H1 (cell line): ENCODE results near the gene PXDC1. TPM values are rescaled to one million over a fixed set of nuclear protein-coding genes. Genes with fewer than 3 reads are reported as not detected.

Experiments used
- CTCF ChIA-PET: fragments of 300-600 bp; sonication (Branson Sonifier 250); formaldehyde crosslinking; loops from one replicate; lab custom pipeline; 2021; ENCODE audit not compliant: partially characterized antibody; lab: Charles Lee
- POLR2A ChIA-PET: fragments of 300-600 bp; sonication (Branson Sonifier 250); formaldehyde crosslinking; loops from one replicate; lab custom pipeline; 2021; ENCODE audit warnings: inconsistent platforms; ENCODE audit not compliant: partially characterized antibody; lab: Charles Lee
- DNase-seq, 2 experiments: peaks; one replicate each; pipeline versions ENCODE4 v3.0.0 to v3.0.0-alpha.2; 2010 to 2022; ENCODE audit warnings: low spot score in 2 of 2, low read depth in 1 of 2, mixed read lengths in 1 of 2
- FAIRE-seq: peaks from 2 replicates; lab custom pipeline; 2011; peaks lifted over from hg19 to GRCh38; lab: Jason Lieb, UNC
- H2AFZ ChIP-seq: 2 replicates; pipeline ENCODE4 v1.8.1; 2012; ENCODE audit warnings: low read length, inconsistent platforms
- H2AK5ac ChIP-seq: 2 replicates; pipeline ENCODE4 v1.6.1; 2013; ENCODE audit warnings: low read depth, low read length
- H2BK120ac ChIP-seq: replicated peaks from 2 replicates; pipeline ENCODE3; 2013; ENCODE audit warnings: low read depth, low read length, inconsistent platforms
- H2BK12ac ChIP-seq: 2 replicates; pipeline ENCODE4 v1.6.1; 2013; ENCODE audit warnings: low read depth, low read length
- H2BK15ac ChIP-seq: 2 replicates; pipeline ENCODE4 v1.6.1; 2013; ENCODE audit warnings: low read length
- H2BK20ac ChIP-seq: 2 replicates; pipeline ENCODE4 v1.6.1; 2013; ENCODE audit warnings: low read length
- H2BK5ac ChIP-seq: 2 replicates; pipeline ENCODE4 v1.6.1; 2013; ENCODE audit warnings: low read depth, low read length
- H3K14ac ChIP-seq: 2 replicates; pipeline ENCODE4 v1.6.1; 2013; ENCODE audit warnings: inconsistent platforms; ENCODE audit not compliant: insufficient read length
- H3K18ac ChIP-seq: 2 replicates; pipeline ENCODE4 v1.6.1; 2013; ENCODE audit warnings: low read length; ENCODE audit errors: extremely low read depth
- H3K23ac ChIP-seq: 2 replicates; pipeline ENCODE4 v1.6.1; 2013; ENCODE audit warnings: inconsistent platforms; ENCODE audit not compliant: insufficient read length
- H3K23me2 ChIP-seq: 2 replicates; pipeline ENCODE4 v1.6.1; 2013; ENCODE audit warnings: low read depth, low read length
- H3K27ac ChIP-seq: 2 replicates; pipeline ENCODE4 v1.6.1; 2011; ENCODE audit warnings: low read depth, low read length, inconsistent platforms
- H3K27me3 ChIP-seq, 4 experiments: replicated peaks in 1 of 4; 1 replicate in 1 of 4; 2 replicates in 3 of 4; pipeline versions ENCODE4 v1.6.1 to v1.8.1; 2011 to 2013; ENCODE audit warnings: low read length in 3 of 4, mild to moderate bottlenecking in 3 of 4, inconsistent platforms in 2 of 4, mixed read lengths in 2 of 4, moderate library complexity in 1 of 4; ENCODE audit not compliant: control insufficient read depth in 3 of 4, insufficient read depth in 3 of 4; ENCODE audit errors: extremely low read depth in 1 of 4
- H3K36me3 ChIP-seq, 4 experiments: 2 replicates each; pipeline versions ENCODE4 v1.6.1 to v1.8.1; 2011 to 2013; ENCODE audit warnings: mild to moderate bottlenecking in 4 of 4, low read length in 3 of 4, moderate library complexity in 2 of 4, control low read depth in 1 of 4, inconsistent platforms in 1 of 4; ENCODE audit not compliant: insufficient read depth in 4 of 4, control insufficient read depth in 2 of 4
- H3K4ac ChIP-seq: replicated peaks from 2 replicates; pipeline ENCODE3; 2013; ENCODE audit warnings: low read length, low read depth, mixed read lengths, inconsistent platforms; ENCODE audit not compliant: insufficient read length
- H3K4me1 ChIP-seq, 4 experiments: replicated peaks in 1 of 4; 1 replicate in 1 of 4; 2 replicates in 3 of 4; pipeline versions ENCODE4 v1.6.1 to v1.8.1; 2011 to 2013; ENCODE audit warnings: low read length in 3 of 4, inconsistent platforms in 2 of 4, mixed read lengths in 1 of 4; ENCODE audit not compliant: insufficient read depth in 4 of 4, control insufficient read depth in 3 of 4
- H3K4me2 ChIP-seq, 2 experiments: 2 replicates each; pipeline versions ENCODE4 v1.6.1 to v1.8.1; 2011 to 2013; ENCODE audit warnings: low read depth in 2 of 2, low read length in 2 of 2, control low read depth in 1 of 2, inconsistent platforms in 1 of 2, mild to moderate bottlenecking in 1 of 2; ENCODE audit not compliant: insufficient read depth in 1 of 2
- H3K4me3 ChIP-seq, 4 experiments: fragments of 200-600, 300-600 bp in 1 of 4; sonication (generic), shearing (Covaris generic), sonication (Bioruptor Twin) in 1 of 4; 2 replicates each; pipeline versions ENCODE4 v1.5.1 to v1.8.1; 2011 to 2016; ENCODE audit warnings: low read length in 4 of 4, low read depth in 3 of 4, control low read depth in 2 of 4, inconsistent platforms in 2 of 4, mild to moderate bottlenecking in 2 of 4, mixed read lengths in 1 of 4, moderate library complexity in 1 of 4; ENCODE audit not compliant: insufficient read depth in 2 of 4; ENCODE audit errors: extremely low read depth in 1 of 4
- H3K56ac ChIP-seq: replicated peaks from 2 replicates; pipeline ENCODE3; 2013; ENCODE audit warnings: low read depth, mild to moderate bottlenecking, mixed read lengths, low read length, inconsistent platforms; ENCODE audit not compliant: insufficient read length
- H3K79me1 ChIP-seq: 2 replicates; pipeline ENCODE4 v1.6.1; 2013; ENCODE audit warnings: low read depth, low read length, control low read depth
- H3K79me2 ChIP-seq, 2 experiments: 2 replicates each; pipeline versions ENCODE4 v1.6.1 to v1.8.1; 2012 to 2013; ENCODE audit warnings: low read length in 2 of 2, mild to moderate bottlenecking in 2 of 2, inconsistent platforms in 1 of 2; ENCODE audit not compliant: insufficient read depth in 2 of 2, control insufficient read depth in 1 of 2
- H3K9ac ChIP-seq, 4 experiments: replicated peaks in 1 of 4; 1 replicate in 1 of 4; 2 replicates in 3 of 4; pipeline versions ENCODE4 v1.6.1 to v1.8.1; 2011 to 2013; ENCODE audit warnings: low read depth in 3 of 4, low read length in 3 of 4, control low read depth in 2 of 4, mild to moderate bottlenecking in 2 of 4, moderate library complexity in 2 of 4, inconsistent platforms in 1 of 4; ENCODE audit errors: extremely low read depth in 1 of 4
- H3K9me3 ChIP-seq, 2 experiments: 2 replicates each; pipeline versions ENCODE4 v1.6.1 to v1.8.1; 2012 to 2013; ENCODE audit warnings: mild to moderate bottlenecking in 2 of 2, moderate library complexity in 2 of 2, control low read depth in 1 of 2, inconsistent platforms in 1 of 2, low read depth in 1 of 2, low read length in 1 of 2, mixed read lengths in 1 of 2; ENCODE audit not compliant: insufficient read depth in 2 of 2
- H4K20me1 ChIP-seq, 2 experiments: replicated peaks in 1 of 2; 2 replicates each; pipeline versions ENCODE3 to v1.8.1; 2011 to 2013; ENCODE audit warnings: inconsistent platforms in 2 of 2, low read length in 2 of 2, mild to moderate bottlenecking in 1 of 2; ENCODE audit not compliant: insufficient read depth in 2 of 2, control insufficient read depth in 1 of 2
- H4K5ac ChIP-seq: 2 replicates; pipeline ENCODE4 v1.6.1; 2013; ENCODE audit warnings: low read length, low read depth, mixed read lengths, inconsistent platforms; ENCODE audit not compliant: insufficient read length
- H4K8ac ChIP-seq: 2 replicates; pipeline ENCODE4 v1.8.0; 2013; ENCODE audit warnings: mild to moderate bottlenecking, moderate library complexity, low read length, inconsistent platforms; ENCODE audit not compliant: insufficient read depth; ENCODE audit errors: extremely low read depth
- H4K91ac ChIP-seq: replicated peaks from 2 replicates; pipeline ENCODE3; 2013; ENCODE audit warnings: low read length, mixed read lengths, inconsistent platforms; ENCODE audit not compliant: insufficient read length
- ATF3 ChIP-seq: IDR thresholded peaks from 2 replicates; pipeline ENCODE4 v1.6.1; 2011; ENCODE audit warnings: low read depth, mild to moderate bottlenecking, low read length; ENCODE audit not compliant: insufficient read depth
- BACH1 ChIP-seq: IDR thresholded peaks from 2 replicates; pipeline ENCODE4 v1.6.1; 2012; ENCODE audit warnings: low read length, improper control_type of control experiment
- CEBPB ChIP-seq: IDR thresholded peaks from 2 replicates; pipeline ENCODE4 v1.6.1; 2012; ENCODE audit warnings: low read depth, low read length
- CHD2 ChIP-seq: IDR thresholded peaks from 2 replicates; pipeline ENCODE4 v1.6.1; 2012; ENCODE audit warnings: low read length, improper control_type of control experiment
- CTBP2 ChIP-seq: IDR thresholded peaks from 2 replicates; pipeline ENCODE4 v1.7.0; 2011; ENCODE audit warnings: borderline replicate concordance, mild to moderate bottlenecking, moderate library complexity, mixed read lengths, low read length; ENCODE audit not compliant: insufficient read depth, insufficient read length
- JUN ChIP-seq: IDR thresholded peaks from 2 replicates; pipeline ENCODE4 v1.6.1; 2011; ENCODE audit warnings: low read depth, mild to moderate bottlenecking, improper control_type of control experiment, low read length
- MAFK ChIP-seq: IDR thresholded peaks from 2 replicates; pipeline ENCODE4 v1.6.1; 2012; ENCODE audit warnings: low read depth, mild to moderate bottlenecking, improper control_type of control experiment, low read length
- NANOG ChIP-seq: IDR thresholded peaks from 2 replicates; pipeline ENCODE4 v1.6.1; 2011; ENCODE audit warnings: low read length, low read depth, mild to moderate bottlenecking, inconsistent platforms; ENCODE audit not compliant: insufficient read depth, poor library complexity, severe bottlenecking
- NRF1 ChIP-seq: IDR thresholded peaks from 2 replicates; pipeline ENCODE4 v1.6.1; 2011; ENCODE audit warnings: mild to moderate bottlenecking, low read depth, low read length, improper control_type of control experiment
- RBBP5 ChIP-seq: IDR thresholded peaks from 2 replicates; pipeline ENCODE4 v1.7.1; 2012; ENCODE audit warnings: low read depth, mild to moderate bottlenecking, inconsistent platforms, low read length, moderate library complexity, borderline replicate concordance
- RFX5 ChIP-seq: IDR thresholded peaks from 2 replicates; pipeline ENCODE4 v1.6.1; 2011; ENCODE audit warnings: low read depth, low read length, improper control_type of control experiment, borderline replicate concordance
- SP1 ChIP-seq: IDR thresholded peaks from 2 replicates; pipeline ENCODE4 v1.6.1; 2011; ENCODE audit warnings: low read depth, low read length
- SUZ12 ChIP-seq: fragments of 200-600 bp; sonication (generic); IDR thresholded peaks from 2 replicates; pipeline ENCODE4 v1.6.1; 2012; ENCODE audit warnings: mild to moderate bottlenecking, inconsistent platforms, low read length, moderate library complexity, mixed read lengths
- WGBS, 2 experiments: shearing (Covaris generic) in 1 of 2; methylation state at CpG; one replicate each; pipeline versions ENCODE4 v1.1.6 to v1.1.7; 2013 to 2015; ENCODE audit warnings: low lambda C conversion rate in 2 of 2, mixed read lengths in 2 of 2, inconsistent platforms in 1 of 2, low coverage in 1 of 2, missing lambda C conversion rate in 1 of 2; ENCODE audit not compliant: insufficient replicate concordance in 2 of 2, insufficient coverage in 1 of 2, insufficient read length in 1 of 2; ENCODE audit errors: extremely low coverage in 1 of 2, missing lambda C conversion rate in 1 of 2; 5-methylcytosine and 5-hydroxymethylcytosine counted together
- polyA plus RNA-seq, 7 experiments: library from polyadenylated mRNA; depleted of rRNA in 3 of 7; stranded (reverse) in 5 of 7; unstranded in 2 of 7; fragments of >200 nt in 5 of 7; fragments of 200-250 nt in 2 of 7; gene quantifications; 1 replicate in 5 of 7; 2 replicates in 1 of 7; 4 replicates in 1 of 7; pipeline versions ENCODE4 v1.2.1 to v1.2.3, GENCODE V29; 2011 to 2013; ENCODE audit warnings: missing spikeins in 2 of 7, mixed read lengths in 2 of 7
- total RNA-seq: library from RNA; stranded (reverse); fragmentation: NEBNext Ultra II Directional; extraction: Animal tissue kit (Norgen Biotek cat#: 25700); gene quantifications from 2 replicates; pipeline ENCODE4 v1.2.1, GENCODE V29; 2021

Gene PXDC1
- total and polyA plus RNA-seq, 2 of the 8 experiments (the other 6 are each of a cell fraction or from before 2014, with no cell fraction given): 1.7 to 2.0 TPM

- Histone ChIP-seq H3K79me1 (no peaks in the 10 kb centered on the region), H3K27ac (no peak overlapping the region), H2BK12ac (0 out of 2 replicates have a peak overlapping the region, but pooled peaks have one; percentile 17), H4K20me1 (no peaks in the 10 kb centered on the region), H3K9ac (no peak overlapping the region), H3K56ac (no peak overlapping the region), H3K4ac (no peak overlapping the region), H3K79me2 (no peaks in the 10 kb centered on the region), H3K4me3 (no peak overlapping the region), H3K23ac (no peak overlapping the region), H3K27me3 (no peaks in the 10 kb centered on the region), H2AK5ac (peak overlapping the region; percentile 15; the same call in 1 of the 2 replicates), H3K36me3 (no peaks in the 10 kb centered on the region), H3K4me2 (no peak overlapping the region), H2BK5ac (no peak overlapping the region; the same call in 1 of the 2 replicates), H4K5ac (no peak overlapping the region), H3K23me2 (no peaks in the 10 kb centered on the region), H2BK15ac (no peak overlapping the region; the same call in 1 of the 2 replicates), H3K9me3 (no peaks in the 10 kb centered on the region), H3K18ac (peak overlapping the region; percentile 7; the same call in 1 of the 2 replicates), H3K14ac (no peak overlapping the region), H2BK120ac (no peak overlapping the region), H2AFZ (no peak overlapping the region), H4K8ac (no peak overlapping the region; the same call in 1 of the 2 replicates), H3K4me1 (peaks cover 0 to 12% (median 4%) of the 10 kb centered on the region in 4 experiments; a peak in 6 of 7 replicates), H2BK20ac (0 out of 2 replicates have a peak overlapping the region, but pooled peaks have one; percentile 72), H4K91ac (no peak overlapping the region)
- CTCF ChIA-PET: interaction anchor here (0.6 to 4.0 kb wide), 6 partner anchors 9 to 451 kb away, joined by 3 to 17 read pairs (median 4); no protein-coding TSS in a partner anchor
- FAIRE-seq: no peak
- 79% methylated on average over 8 of the region's 8 CpGs; no CpG with 5 or more reads in 1 of the 2 experiments for WGBS, 2 experiments
- no peak for DNase-seq
- TF ChIP-seq ATF3 (no peak), CHD2 (no peak), NANOG (no peak), RBBP5 (no peak), MAFK (no peak), BACH1 (no peak), CEBPB (no peak), SUZ12 (no peak), JUN (no peak), RFX5 (no peak), SP1 (no peak), NRF1 (no peak), CTBP2 (no peak)
- POLR2A ChIA-PET: no interaction called here
Observed at GRCh38 chr6:3723251-3723650, 28.3 kb downstream of the PXDC1 start.
